K562 (cell line): ENCODE results near the gene COPS6. TPM values are rescaled to one million over a fixed set of nuclear protein-coding genes. Genes with fewer than 3 reads are reported as not detected.

Experiments used
- BRD4 ChIP-seq: fragments of 200-600 bp; sonication (generic); IDR thresholded peaks from 2 replicates; pipeline ENCODE4 v1.6.1; 2017; ENCODE audit warnings: inconsistent platforms
- C11orf30 ChIP-seq: fragments of 450-650 bp; IDR thresholded peaks from 2 replicates; pipeline ENCODE4 v1.6.1; 2016; ENCODE audit warnings: low read depth, mild to moderate bottlenecking
- EP300 ChIP-seq: IDR thresholded peaks from 2 replicates; pipeline ENCODE4 v1.6.1; 2012; ENCODE audit warnings: low read length, improper control_type of control experiment
- ETV1 ChIP-seq: fragments of 450-650 bp; conservative IDR thresholded peaks from 2 replicates; pipeline ENCODE4 v1.6.1; 2016; ENCODE audit warnings: missing genetic modification characterization, control low read depth, low read depth, missing compliant biosample characterization
- FIP1L1 ChIP-seq: fragments of 200-400 bp; formaldehyde crosslinking; IDR thresholded peaks from 2 replicates; pipeline ENCODE4 v1.6.1; 2018; ENCODE audit warnings: mild to moderate bottlenecking, low read depth, low read length; ENCODE audit not compliant: poor library complexity, severe bottlenecking
- FOXK2 ChIP-seq, 2 experiments: fragments of 450-650 bp; IDR thresholded peaks in 1 of 2; conservative IDR thresholded peaks in 1 of 2; 2 replicates each; pipeline ENCODE4 v1.6.1; 2016; ENCODE audit warnings: low read depth in 2 of 2, mild to moderate bottlenecking in 1 of 2
- MCM2 ChIP-seq: fragments of 450-650 bp; IDR thresholded peaks from 2 replicates; pipeline ENCODE4 v1.6.1; 2017; ENCODE audit warnings: low read depth, mild to moderate bottlenecking
- MTA2 ChIP-seq: fragments of 450-650 bp; IDR thresholded peaks from 2 replicates; pipeline ENCODE4 v1.6.1; 2016; ENCODE audit warnings: low read depth
- MYBL2 ChIP-seq, 2 experiments: fragments of 450-650 bp in 1 of 2; sonication (generic) in 1 of 2; formaldehyde crosslinking in 1 of 2; IDR thresholded peaks; 2 replicates each; pipeline versions ENCODE4 v1.6.1 to v1.8.1; 2017 to 2022; ENCODE audit warnings: borderline replicate concordance in 1 of 2, inconsistent platforms in 1 of 2, low read depth in 1 of 2, mild to moderate bottlenecking in 1 of 2, missing genetic modification reagents in 1 of 2, moderate library complexity in 1 of 2
- PYGO2 ChIP-seq: fragments of 450-650 bp; IDR thresholded peaks from 2 replicates; pipeline ENCODE4 v1.6.1; 2016; ENCODE audit warnings: mild to moderate bottlenecking, missing genetic modification characterization, moderate library complexity, missing compliant biosample characterization
- RCOR1 ChIP-seq, 2 experiments: IDR thresholded peaks; 2 replicates each; pipeline ENCODE4 v1.6.1; 2012; ENCODE audit warnings: low read depth in 2 of 2, low read length in 2 of 2, borderline replicate concordance in 1 of 2, improper control_type of control experiment in 1 of 2
- SP2 ChIP-seq: IDR thresholded peaks from 2 replicates; pipeline ENCODE4 v1.6.1; 2011; ENCODE audit warnings: mild to moderate bottlenecking, low read depth, low read length, moderate library complexity; ENCODE audit not compliant: poor library complexity, severe bottlenecking; ENCODE audit errors: extremely low read depth
- STAT5A ChIP-seq: IDR thresholded peaks from 2 replicates; pipeline ENCODE4 v1.6.1; 2012; ENCODE audit warnings: low read length, inconsistent platforms, borderline replicate concordance
- STAT5B ChIP-seq: fragments of 250-450 bp; sonication (Bioruptor Pico); IDR thresholded peaks from 2 replicates; pipeline ENCODE4 v1.8.0; 2021; ENCODE audit warnings: mild to moderate bottlenecking, inconsistent platforms
- ZBTB7A ChIP-seq: IDR thresholded peaks from 2 replicates; pipeline ENCODE4 v1.6.1; 2011; ENCODE audit warnings: low read depth, mild to moderate bottlenecking, low read length, moderate library complexity, borderline replicate concordance; ENCODE audit not compliant: control insufficient read depth
- ZEB2 ChIP-seq: fragments of 450-650 bp; IDR thresholded peaks from 2 replicates; pipeline ENCODE4 v1.6.1; 2016
- ZNF384 ChIP-seq: IDR thresholded peaks from 2 replicates; pipeline ENCODE4 v1.6.1; 2012; ENCODE audit warnings: low read depth, low read length, improper control_type of control experiment
- polyA plus RNA-seq, 8 experiments: library from polyadenylated mRNA; depleted of rRNA in 4 of 8; stranded (reverse) in 5 of 8; unstranded in 3 of 8; fragments of >200 nt; fragmentation: Nextera tagmentation in 2 of 8; fragmentation: Illumina TruSeq in 1 of 8; extraction: Ambion mirVana in 2 of 8; extraction: Trizol in 1 of 8; gene quantifications; 2 replicates each; pipeline versions ENCODE4 v1.2.1 to v1.2.3, GENCODE V29; 2011 to 2014; ENCODE audit warnings: inconsistent platforms in 1 of 8, missing spikeins in 1 of 8
- total RNA-seq, 7 experiments: library from RNA; depleted of rRNA in 6 of 7; stranded (reverse); fragments of >200 nt in 6 of 7; fragmentation: Illumina TruSeq in 2 of 7; extraction: Trizol in 2 of 7; gene quantifications; 2 replicates each; pipeline versions ENCODE4 v1.2.1 to v1.2.3, GENCODE V29; 2011 to 2021; ENCODE audit warnings: low replicate concordance in 1 of 7
- TF ChIP-seq, protein P1 (sequence below): fragments of 250-450 bp; sonication (Bioruptor Pico); IDR thresholded peaks from 2 replicates; pipeline ENCODE4 v1.5.0; 2020; ENCODE audit warnings: mild to moderate bottlenecking
- TF ChIP-seq, protein P2 (sequence below): fragments of 250-450 bp; sonication (Bioruptor Pico); IDR thresholded peaks from 2 replicates; pipeline ENCODE4 v1.8.0; 2022; ENCODE audit warnings: inconsistent platforms
- TF ChIP-seq, protein P3 (sequence below): sonication (generic); formaldehyde crosslinking; IDR thresholded peaks from 2 replicates; pipeline ENCODE4 v1.4.0; 2020; ENCODE audit warnings: mild to moderate bottlenecking, missing genetic modification reagents
- TF ChIP-seq, protein P4 (sequence below): sonication (generic); formaldehyde crosslinking; IDR thresholded peaks from 2 replicates; pipeline ENCODE4 v1.8.1; 2023; ENCODE audit warnings: mild to moderate bottlenecking, missing genetic modification reagents

COPS6 gene
- total and polyA plus RNA-seq, 9 of the 15 experiments (the other 6 are each of a cell fraction or from before 2014, with no cell fraction given) = 63.0 to 331 (median 168) TPM

GRCh38 chr7:100119970-100120732, 31.4 kb downstream of the COPS6 start (continued):
- TF ChIP-seq ZBTB7A (0 out of 2 replicates have a peak, but pooled peaks have one; percentile 57), EP300 (no peak), BRD4 (no peak), MYBL2 (IDR thresholded peaks at IDR 0.05; ENCODE audit: low read depth) (no peak), MYBL2 (CRISPR knock-in tag; IDR thresholded peaks at IDR 0.05; ENCODE audit: borderline replicate concordance) (no peak), PYGO2 (no peak), ETV1 (tag) (peak; percentile 8), STAT5A (no peak), C11orf30 (no peak), FOXK2 (conservative IDR thresholded peaks at IDR 0.05 in 1 of 2, IDR thresholded peaks at IDR 0.05 in 1 of 2; ENCODE audit: low read depth in 2 of 2) (peak; percentile 52 to 62; a peak in 3 of 4 replicates), MCM2 (no peak), RCOR1 (IDR thresholded peaks at IDR 0.05; ENCODE audit: borderline replicate concordance in 1 of 2, low read depth in 2 of 2, low read length in 2 of 2) (no peak), ZEB2 (no peak), ZNF384 (peak; percentile 70), STAT5B (CRISPR knock-in tag) (no peak), FIP1L1 (no peak), SP2 (no peak), MTA2 (no peak)
- TF ChIP-seq, protein P1, sequence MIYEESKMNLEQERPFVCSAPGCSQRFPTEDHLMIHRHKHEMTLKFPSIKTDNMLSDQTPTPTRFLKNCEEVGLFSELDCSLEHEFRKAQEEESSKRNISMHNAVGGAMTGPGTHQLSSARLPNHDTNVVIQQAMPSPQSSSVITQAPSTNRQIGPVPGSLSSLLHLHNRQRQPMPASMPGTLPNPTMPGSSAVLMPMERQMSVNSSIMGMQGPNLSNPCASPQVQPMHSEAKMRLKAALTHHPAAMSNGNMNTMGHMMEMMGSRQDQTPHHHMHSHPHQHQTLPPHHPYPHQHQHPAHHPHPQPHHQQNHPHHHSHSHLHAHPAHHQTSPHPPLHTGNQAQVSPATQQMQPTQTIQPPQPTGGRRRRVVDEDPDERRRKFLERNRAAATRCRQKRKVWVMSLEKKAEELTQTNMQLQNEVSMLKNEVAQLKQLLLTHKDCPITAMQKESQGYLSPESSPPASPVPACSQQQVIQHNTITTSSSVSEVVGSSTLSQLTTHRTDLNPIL (CRISPR knock-in tag) = no peak
- TF ChIP-seq, protein P2, sequence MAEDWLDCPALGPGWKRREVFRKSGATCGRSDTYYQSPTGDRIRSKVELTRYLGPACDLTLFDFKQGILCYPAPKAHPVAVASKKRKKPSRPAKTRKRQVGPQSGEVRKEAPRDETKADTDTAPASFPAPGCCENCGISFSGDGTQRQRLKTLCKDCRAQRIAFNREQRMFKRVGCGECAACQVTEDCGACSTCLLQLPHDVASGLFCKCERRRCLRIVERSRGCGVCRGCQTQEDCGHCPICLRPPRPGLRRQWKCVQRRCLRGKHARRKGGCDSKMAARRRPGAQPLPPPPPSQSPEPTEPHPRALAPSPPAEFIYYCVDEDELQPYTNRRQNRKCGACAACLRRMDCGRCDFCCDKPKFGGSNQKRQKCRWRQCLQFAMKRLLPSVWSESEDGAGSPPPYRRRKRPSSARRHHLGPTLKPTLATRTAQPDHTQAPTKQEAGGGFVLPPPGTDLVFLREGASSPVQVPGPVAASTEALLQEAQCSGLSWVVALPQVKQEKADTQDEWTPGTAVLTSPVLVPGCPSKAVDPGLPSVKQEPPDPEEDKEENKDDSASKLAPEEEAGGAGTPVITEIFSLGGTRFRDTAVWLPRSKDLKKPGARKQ (CRISPR knock-in tag) = no peak
- TF ChIP-seq, protein P3, sequence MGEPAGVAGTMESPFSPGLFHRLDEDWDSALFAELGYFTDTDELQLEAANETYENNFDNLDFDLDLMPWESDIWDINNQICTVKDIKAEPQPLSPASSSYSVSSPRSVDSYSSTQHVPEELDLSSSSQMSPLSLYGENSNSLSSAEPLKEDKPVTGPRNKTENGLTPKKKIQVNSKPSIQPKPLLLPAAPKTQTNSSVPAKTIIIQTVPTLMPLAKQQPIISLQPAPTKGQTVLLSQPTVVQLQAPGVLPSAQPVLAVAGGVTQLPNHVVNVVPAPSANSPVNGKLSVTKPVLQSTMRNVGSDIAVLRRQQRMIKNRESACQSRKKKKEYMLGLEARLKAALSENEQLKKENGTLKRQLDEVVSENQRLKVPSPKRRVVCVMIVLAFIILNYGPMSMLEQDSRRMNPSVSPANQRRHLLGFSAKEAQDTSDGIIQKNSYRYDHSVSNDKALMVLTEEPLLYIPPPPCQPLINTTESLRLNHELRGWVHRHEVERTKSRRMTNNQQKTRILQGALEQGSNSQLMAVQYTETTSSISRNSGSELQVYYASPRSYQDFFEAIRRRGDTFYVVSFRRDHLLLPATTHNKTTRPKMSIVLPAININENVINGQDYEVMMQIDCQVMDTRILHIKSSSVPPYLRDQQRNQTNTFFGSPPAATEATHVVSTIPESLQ (CRISPR knock-in tag) = no peak
- TF ChIP-seq, protein P4, sequence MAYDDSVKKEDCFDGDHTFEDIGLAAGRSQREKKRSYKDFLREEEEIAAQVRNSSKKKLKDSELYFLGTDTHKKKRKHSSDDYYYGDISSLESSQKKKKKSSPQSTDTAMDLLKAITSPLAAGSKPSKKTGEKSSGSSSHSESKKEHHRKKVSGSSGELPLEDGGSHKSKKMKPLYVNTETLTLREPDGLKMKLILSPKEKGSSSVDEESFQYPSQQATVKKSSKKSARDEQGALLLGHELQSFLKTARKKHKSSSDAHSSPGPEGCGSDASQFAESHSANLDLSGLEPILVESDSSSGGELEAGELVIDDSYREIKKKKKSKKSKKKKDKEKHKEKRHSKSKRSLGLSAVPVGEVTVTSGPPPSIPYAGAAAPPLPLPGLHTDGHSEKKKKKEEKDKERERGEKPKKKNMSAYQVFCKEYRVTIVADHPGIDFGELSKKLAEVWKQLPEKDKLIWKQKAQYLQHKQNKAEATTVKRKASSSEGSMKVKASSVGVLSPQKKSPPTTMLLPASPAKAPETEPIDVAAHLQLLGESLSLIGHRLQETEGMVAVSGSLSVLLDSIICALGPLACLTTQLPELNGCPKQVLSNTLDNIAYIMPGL (CRISPR knock-in tag) = no peak
